GM10266 (cell line): ENCODE measurements around the gene TNRC18.

ENCODE experiments used
- DNase-seq: peaks from one replicate; pipeline ENCODE4 v3.0.0; 2012; ENCODE audit errors: extremely low spot score
- CTCF ChIP-seq: IDR thresholded peaks from 2 replicates; pipeline ENCODE4 v1.5.1; 2012; ENCODE audit warnings: mild to moderate bottlenecking, low read depth; ENCODE audit not compliant: control insufficient read depth, insufficient read depth; ENCODE audit errors: missing control alignments

Gene TNRC18

GRCh38 chr7:5387711-5388245, 35.9 kb downstream of the TNRC18 start:
- no peak for TF ChIP-seq CTCF
- no peak for DNase-seq

- no peak for TF ChIP-seq CTCF
- no peak for DNase-seq
Measured at GRCh38 chr7:5384618-5385017, 39.0 kb downstream of the TNRC18 start.

GRCh38 chr7:5383314-5384098, 40.1 kb downstream of the TNRC18 start:
- no peak for TF ChIP-seq CTCF

GRCh38 chr7:5382281-5382892, 41.2 kb downstream of the TNRC18 start:
- no peak for TF ChIP-seq CTCF
- no peak for DNase-seq

More at GRCh38 chr7:5383314-5384098, 40.1 kb downstream of the TNRC18 start:
- DNase-seq = no peak

DNA sequence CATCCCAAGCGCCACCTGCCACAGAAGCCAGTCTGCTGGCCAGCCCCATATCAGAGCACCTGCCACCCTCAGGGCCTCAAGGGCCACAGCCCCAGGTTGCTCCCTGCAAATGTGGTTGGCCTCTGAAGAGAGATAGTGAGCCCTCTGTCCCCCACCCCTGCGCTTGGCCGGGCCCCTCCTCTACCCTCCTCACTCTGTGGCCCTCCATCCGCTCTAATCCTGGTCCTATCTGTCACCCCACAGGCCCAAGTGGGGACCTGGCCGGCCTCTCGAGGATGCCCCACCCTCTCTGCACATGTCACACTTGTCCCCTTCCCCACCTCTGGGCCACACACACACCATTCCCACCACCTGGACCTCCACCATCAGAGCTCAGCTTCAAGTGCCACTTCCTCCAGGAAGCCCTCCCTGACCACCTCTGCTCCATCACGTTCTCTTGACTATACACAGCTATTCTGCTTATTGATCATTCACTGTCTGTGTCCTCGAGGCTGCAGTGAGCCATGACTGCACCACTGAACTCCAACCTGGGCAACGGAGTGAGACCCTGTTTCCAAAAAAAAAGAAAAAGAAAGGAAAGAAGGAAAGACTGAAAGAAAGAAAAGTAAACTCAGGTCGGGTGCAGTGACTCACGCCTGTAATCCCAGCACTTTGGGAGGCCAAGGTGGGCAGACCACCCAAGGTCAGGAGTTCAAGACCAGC, 42.4 kb downstream of the TNRC18 start:
- DNase-seq = no peak
- TF ChIP-seq CTCF = no peak

GRCh38 chr7:5380350-5381070, 43.1 kb downstream of the TNRC18 start:
- no peak for TF ChIP-seq CTCF
- no peak for DNase-seq
